PC-3 (cell line): Measurements from ENCODE around the gene PDGFRA.

ENCODE experiments used
- EZH2 ChIP-seq: fragments of 300-600 bp; sonication (generic); IDR thresholded peaks from one replicate; pipeline ENCODE4 v1.6.1; 2017; ENCODE audit warnings: antibody characterized with exemption, mild to moderate bottlenecking, low read length; ENCODE audit not compliant: unreplicated experiment
- EZH2phosphoT487 ChIP-seq: fragments of 300-600 bp; sonication (generic); IDR thresholded peaks from 2 replicates; pipeline ENCODE4 v1.6.1; 2018; ENCODE audit warnings: mild to moderate bottlenecking, antibody characterized with exemption, low read length, borderline replicate concordance
- TF ChIP-seq, protein P1 (sequence below): fragments of 300-600 bp; sonication (generic); conservative IDR thresholded peaks from 2 replicates; pipeline ENCODE4 v1.5.1; 2017; ENCODE audit warnings: antibody characterized with exemption, low read depth, mild to moderate bottlenecking, low read length

DNA sequence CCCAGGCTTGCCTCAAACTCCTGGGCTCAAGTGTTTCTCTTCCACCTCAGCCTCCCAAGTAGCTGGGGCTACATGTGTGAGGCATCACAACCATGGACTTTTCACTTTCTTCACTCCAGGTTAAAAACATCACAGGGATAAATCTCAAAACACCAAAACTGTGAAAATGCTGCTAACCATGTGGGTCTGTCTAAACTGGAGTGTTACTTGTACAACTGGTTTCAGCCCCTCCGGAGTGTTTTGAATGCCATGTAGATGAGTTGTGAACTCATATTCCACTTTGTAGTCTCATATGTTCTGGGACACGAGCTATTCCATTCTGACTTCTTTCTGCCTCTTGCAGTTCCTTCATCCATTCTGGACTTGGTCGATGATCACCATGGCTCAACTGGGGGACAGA, 43.0 kb downstream of the PDGFRA start:
- TF ChIP-seq, protein P1, sequence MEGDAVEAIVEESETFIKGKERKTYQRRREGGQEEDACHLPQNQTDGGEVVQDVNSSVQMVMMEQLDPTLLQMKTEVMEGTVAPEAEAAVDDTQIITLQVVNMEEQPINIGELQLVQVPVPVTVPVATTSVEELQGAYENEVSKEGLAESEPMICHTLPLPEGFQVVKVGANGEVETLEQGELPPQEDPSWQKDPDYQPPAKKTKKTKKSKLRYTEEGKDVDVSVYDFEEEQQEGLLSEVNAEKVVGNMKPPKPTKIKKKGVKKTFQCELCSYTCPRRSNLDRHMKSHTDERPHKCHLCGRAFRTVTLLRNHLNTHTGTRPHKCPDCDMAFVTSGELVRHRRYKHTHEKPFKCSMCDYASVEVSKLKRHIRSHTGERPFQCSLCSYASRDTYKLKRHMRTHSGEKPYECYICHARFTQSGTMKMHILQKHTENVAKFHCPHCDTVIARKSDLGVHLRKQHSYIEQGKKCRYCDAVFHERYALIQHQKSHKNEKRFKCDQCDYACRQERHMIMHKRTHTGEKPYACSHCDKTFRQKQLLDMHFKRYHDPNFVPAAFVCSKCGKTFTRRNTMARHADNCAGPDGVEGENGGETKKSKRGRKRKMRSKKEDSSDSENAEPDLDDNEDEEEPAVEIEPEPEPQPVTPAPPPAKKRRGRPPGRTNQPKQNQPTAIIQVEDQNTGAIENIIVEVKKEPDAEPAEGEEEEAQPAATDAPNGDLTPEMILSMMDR = no peak
- TF ChIP-seq EZH2phosphoT487 = no peak
- TF ChIP-seq EZH2 = no peak
